Activated CD4-positive, CD25-positive, alpha-beta regulatory T cell treated with anti-CD3 and anti-CD28 coated beads, Interleukin-2, amount 50 U/mL, for 72 hours (primary cell): ENCODE results near the gene ACER2.
"Not testable (repeated sequence)": the region's sequence is repeated elsewhere in the genome, so short reads cannot be mapped to it uniquely, and the experiment has no call there.

Source experiments
- DNase-seq: peaks from one replicate; pipeline ENCODE4 v3.0.0; 2021

The ACER2 gene

DNA sequence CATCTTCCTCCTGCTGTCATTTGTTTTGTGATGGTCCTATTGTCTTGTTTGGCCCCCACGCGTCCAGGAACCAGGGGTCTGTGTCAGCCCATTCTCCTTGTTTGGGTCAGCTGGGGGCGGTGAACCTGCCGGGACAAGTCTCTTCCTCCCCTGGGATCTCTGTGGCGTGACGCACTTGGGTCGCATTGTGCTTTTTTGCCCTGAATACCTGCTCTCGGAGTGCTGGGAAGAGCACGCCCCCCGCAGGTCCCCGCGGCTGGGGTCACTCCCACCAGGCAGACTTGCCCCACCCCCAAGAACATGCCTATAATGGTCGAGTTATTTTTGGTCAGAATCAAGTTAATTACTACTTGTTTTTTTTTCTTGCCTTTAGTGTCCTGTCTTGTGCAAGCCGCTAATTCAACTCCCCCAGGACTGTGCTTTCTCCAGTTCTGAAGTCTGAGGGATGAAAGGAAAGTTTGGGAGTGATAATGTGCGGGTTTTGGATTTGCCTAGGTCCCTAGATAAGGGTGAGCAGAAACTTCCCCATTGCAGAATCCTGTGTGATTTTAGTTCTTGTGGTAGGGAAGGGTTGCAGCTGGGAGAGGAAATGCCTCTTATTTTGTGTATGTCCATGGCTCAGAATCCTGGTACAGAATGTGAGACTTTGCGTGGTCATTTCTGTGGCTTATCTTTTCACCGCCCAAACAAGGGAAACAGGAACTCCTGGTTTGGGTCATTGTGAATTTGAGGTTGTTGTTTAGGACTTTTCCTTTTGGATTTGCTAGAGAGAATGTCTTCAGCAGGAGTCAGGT is 789 bp downstream of the ACER2 start:
- no peak for DNase-seq

DNA sequence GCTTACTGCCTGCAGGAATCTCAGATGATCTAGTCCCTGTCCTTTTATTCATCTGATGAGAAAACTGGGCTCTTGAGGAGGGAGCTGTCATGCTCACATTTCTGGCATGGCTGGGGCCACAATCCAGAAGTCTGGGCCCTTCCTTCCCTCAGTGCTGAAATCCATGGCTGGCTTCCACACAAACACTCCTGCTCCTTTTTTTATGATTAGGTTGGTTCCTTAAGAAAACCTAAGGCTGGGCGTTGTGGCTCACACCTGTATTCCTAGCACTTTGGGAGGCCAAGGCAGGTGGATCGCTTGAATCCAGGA is 1.3 kb downstream of the ACER2 start:
- DNase-seq, result no peak

DNA sequence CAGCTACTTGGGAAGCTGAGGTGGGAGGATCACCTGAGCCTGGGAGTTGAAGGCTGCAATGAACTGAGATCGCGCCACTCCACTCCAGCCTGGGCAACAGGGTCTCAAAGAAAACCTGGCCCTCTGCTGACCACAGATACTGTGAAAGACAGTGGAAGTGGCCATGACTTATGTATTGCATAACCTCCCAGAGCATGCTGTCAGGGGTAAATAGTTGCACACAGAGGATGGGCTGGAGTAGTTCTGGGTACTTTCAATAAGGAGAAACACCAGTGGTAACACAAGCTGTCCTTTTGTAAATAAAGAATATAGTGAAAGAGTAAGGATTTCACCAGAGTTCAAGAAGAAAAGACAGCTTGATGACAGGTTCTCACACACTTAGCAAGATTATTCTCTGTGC is 1.8 kb downstream of the ACER2 start:
- DNase-seq, result no peak

DNA sequence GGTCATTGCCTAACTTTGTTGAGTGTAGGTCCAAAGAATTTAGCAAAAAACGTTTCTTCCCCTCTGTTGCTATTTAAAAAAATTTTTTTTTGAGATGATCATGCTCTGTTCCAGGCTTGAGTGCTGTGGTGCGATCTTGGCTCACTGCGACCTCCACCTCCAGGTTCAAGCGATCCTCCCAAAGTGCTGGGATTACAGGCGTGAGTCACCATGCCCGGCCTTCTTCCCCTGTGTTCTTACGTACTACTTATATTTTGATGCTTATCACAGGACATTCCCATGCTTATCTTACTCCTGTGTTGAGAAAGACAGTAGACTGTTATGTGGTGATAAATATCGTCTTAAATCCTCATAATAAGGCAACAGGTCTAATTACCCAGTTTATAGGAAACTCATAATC is 2.5 kb downstream of the ACER2 start:
- no peak for DNase-seq

DNA sequence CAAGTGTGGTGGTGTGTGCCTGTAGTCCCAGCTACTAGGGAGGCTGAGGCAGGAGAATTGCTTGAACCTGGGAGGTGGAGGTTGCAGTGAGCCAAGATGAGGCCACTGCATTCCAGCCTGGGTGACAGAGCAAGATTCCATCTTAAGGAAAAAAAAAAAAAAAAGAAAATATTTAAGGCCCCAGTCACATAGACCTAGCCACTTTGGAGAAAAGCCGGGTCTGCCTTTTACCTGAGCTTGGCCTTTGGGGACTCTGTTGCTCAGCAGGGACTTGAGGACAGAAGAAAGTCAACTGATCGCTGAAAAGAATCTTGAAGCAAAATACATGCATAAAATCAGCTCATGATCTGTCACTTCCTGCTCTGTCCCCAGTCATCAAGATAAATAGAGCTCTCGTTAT is 4.6 kb downstream of the ACER2 start:
- DNase-seq, result not testable (repeated sequence)

DNA sequence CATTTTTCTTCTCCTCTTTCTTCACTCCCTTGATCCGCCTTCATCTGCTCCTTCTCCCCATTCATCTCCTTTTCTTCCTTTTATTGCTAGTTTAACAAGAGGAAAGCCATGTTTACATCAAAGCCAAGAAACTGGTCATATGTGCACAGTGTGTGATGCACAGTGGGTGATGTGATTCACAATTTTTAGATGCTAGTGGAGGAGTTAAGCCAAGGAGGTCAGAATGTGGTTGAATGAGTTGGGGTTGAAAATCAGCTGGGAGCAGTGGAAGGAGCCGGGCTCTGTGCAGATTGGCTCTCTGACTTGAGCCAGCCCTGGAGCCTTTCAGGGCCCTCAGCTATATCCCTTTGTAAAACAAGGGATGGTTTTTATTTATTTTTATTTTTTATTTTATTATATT is 7.3 kb downstream of the ACER2 start:
- no peak for DNase-seq

DNA sequence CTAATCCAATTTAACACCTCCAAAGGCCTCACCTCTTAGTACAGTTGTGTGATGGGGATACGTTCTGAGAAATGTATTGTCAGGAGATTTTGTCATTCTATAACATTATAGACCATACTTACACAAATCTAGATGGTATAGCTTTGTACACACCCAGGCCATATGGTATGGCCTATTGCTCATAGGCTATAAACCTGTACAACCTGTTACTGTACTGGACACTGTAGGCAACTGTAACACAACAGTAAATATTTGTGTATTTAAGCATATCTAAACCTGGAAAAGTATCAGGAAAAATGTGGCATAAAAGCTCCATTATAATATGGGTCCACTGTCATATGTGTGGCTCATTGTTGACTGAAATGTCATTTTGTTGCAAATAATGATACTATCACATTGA is 12.1 kb downstream of the ACER2 start:
- no peak for DNase-seq

DNA sequence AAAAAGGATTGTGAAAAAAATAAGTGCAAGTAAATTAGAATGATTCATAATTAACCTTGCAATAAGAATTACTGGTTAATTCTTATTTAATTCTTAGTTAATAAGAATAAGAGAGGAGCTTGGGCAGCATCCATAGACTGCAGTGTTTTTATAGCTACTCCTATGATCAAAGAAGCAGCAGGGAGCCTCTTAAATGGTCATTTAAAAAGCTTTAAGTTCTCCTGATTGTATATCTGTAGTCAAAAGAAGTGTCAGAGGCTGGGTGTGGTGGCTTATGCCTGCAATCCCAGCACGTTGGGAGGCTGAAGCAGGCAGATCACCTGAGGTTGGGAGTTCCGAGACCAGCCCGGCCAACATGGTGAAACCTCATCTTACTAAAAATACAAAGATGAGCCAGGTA is 14.4 kb downstream of the ACER2 start:
- DNase-seq, result no peak

DNA sequence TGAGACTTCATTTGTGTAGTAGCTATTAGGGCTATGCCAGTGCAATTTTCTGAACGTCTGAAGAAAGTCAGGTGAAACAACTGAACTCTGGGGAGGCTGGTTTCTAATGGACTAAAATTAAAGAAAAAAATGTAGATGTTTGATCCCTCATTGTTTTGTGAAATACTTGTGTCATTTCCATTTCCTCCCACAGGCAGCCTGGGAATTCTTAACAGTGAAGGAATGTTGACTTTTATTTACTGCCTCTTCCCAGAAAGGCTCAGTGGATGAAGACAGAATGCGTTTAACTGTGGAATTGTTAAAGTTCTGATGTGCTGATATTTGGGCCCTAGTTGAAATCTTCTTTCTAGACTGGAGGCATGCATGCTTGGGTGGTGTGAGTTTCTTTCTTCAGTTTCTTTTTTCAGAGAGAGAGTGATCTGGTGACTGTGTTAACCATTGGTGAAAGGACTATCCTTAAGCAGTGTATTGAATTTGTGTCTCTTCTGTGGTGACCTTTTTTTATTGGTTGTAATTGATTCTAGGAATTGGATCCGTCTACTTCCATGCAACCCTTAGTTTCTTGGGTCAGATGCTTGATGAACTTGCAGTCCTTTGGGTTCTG is 15.5 kb downstream of the ACER2 start:
- no peak for DNase-seq

DNA sequence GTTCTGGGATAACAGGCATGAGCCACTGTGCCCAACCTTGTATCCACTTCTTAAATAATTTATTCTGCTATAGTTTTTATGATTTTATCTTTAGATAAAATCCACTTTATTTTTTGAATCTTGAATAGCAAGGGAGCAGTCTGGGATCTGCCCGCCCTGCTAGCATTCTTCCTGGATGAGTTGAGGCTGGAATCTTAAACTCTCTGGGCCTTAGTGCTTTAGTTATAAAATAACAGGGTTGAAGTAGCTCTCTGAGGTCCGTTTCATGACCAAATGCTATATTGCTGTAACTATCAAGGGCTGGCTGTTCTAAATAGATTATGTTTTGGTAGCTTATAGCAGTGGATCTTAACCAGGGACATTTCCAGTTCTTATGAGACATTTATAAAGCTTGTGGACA is 20.8 kb downstream of the ACER2 start:
- DNase-seq, result no peak

DNA sequence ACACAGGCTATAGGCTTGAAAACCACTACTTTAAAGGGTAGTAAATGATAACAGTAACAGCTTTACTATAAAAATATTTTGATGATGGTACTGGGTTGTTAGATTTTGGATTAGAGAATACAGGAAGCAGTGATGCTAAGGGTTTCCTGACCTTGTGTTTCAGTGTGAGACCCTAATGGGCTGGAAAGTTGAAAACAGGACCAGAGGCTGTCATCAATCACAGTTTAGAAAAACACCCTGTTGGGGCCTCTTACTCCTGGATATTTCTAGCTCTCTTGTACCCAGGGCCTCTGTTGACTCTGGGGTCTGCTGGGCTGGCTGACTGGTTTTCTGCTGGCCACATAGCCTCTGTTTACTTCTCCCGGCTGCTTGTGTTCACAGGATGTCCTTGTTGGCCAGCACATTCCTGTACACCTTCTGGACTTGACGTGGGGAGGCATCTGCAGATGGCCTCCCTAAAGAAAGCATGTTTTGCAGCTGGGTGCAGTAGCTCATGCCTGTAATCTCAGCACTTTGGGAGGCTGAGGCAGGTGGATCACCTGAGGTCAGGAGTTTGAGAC is 21.5 kb downstream of the ACER2 start:
- DNase-seq, result no peak

DNA sequence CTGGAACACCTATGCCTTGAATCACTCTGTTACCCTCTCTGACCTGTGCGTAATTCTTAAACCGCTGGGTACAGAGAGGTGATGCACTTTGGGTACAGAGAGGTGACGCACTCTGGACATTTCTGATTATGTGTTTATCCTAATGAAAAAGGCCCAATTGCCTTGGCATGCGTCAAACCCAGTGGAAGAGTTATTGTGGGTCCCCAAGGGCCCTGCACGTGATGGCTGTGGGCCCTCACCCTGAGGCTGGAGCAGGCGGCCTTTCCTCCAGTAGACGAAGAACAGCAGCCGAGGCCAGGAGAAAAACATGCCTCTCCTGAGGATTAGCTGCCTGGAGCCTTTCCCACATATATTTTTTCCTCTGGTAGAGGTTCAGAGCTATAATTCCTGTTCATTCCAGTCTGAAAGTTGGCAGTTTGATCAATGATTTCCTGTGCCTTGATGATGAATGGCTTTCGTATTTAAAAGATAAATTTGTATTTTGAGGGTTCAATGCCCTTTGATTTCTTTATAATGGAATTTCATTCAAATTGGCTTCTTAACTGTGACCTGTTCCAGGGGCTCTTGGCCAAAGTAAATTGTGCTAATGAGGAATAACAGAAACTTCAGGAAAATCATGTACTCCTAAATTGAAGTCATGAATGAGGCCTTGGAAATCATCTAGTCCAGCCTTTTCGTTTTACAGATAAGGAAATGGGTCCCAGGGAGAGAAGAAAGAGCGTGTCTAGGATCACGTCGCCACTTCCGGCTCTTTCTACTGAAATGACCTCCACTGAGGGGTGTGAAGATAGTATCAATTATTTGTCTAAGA is 22.8 kb downstream of the ACER2 start:
- no peak for DNase-seq

DNA sequence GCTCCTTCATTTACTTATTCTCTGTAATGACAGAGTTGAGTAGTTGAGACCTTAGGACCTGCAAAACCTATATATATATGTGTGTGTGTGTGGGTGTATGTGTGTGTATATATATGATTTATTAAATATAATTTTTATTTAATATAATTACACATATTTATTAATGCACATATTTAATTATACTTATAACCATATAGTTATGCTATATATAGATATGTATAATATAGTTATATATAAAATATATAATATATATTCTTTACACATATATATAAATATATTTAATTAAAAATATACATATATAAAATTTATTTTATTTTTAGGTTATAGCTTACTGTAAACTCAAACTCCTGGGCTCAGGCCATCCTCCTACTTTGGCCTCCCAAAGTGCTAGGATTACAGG is 23.7 kb downstream of the ACER2 start:
- DNase-seq, result no peak

DNA sequence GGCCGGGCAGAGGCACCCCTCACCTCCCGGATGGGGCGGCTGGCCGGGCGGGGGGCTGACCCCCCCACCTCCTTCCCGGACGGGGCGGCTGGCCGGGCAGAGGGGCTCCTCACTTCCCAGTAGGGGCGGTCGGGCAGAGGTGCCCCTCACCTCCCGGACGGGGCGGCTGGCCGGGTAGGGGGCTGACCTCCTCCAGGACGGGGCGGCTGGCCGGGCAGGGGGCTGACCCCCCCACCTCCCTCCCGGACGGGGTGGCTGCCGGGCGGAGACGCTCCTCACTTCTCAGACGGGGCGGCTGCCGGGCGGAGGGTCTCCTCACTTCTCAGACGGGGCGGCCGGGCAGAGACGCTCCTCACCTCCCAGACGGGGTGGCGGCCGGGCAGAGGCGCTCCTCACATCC is 24.9 kb downstream of the ACER2 start:
- DNase-seq, result not testable (repeated sequence)

DNA sequence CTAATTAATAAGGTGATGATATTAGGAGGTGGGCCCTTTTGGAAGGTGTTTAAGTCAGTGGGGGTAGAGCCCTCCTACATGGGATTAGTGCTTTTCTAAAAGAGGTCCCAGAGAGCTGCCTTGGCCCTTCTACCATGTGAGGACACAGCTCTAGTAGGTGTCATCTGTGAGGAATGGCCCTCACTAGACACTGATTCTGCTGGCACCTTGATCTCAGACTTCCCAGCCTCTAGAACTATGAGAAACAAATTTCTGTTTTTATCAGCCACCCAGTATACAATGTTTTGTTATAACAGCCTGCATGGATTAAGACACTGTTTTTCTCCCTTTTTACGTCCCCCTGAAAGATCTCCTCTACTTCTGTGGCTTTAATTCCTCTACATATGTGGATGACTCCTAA is 31.6 kb downstream of the ACER2 start:
- no peak for DNase-seq

DNA sequence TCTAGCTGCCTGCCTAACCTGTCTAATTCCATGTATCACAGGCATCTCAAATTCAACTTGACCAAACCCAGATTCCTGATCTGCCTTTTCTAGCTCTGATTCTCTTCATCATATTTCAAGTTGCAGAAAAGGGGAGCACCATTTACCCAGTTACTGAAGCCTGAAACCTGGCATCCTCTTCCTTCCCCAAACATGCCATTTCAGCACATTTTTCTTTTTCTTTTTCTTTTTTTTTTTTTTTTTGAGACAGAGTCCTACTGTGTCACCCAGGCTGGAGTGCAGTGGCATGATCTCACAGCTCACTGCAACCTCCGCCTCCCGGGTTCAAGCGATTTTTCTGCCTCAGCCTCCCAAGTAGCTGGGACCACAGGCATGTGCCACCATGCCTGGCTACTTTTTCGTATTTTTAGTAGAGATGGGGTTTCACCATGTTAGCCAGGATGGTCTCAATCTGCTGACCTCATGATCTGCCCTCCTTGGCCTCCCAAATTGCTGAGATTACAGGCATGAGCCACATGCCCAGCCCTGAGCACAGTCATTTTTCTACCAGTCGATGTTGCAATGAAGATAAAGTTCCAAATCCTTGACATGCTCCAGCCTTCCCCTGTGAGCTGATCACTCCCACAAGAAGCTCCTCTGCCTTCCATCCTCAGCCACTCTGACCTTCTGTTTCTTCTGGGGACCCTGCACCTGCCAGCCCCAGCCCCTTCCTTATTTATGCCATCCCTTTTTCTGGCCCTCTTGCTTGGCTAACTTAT is 32.2 kb downstream of the ACER2 start:
- no peak for DNase-seq

DNA sequence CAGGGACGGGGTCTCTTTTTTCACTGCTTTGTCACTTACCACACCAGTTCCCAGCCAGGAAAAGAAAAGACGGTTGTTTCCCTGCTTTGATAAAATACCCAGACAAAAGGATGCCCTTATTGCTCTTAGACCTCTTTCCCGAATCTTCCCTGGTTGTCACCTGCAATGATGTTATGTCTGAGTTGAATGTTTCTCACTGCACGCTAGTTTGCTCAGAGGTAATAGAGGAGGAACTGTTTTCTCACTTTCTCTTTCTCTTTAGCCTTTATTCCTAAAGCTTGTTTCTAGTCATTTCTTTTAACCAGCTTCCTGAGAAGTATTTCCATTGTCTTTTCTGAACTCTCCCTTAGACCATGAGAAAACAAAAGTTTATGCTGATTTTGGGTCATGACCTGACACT is 32.9 kb downstream of the ACER2 start:
- no peak for DNase-seq

DNA sequence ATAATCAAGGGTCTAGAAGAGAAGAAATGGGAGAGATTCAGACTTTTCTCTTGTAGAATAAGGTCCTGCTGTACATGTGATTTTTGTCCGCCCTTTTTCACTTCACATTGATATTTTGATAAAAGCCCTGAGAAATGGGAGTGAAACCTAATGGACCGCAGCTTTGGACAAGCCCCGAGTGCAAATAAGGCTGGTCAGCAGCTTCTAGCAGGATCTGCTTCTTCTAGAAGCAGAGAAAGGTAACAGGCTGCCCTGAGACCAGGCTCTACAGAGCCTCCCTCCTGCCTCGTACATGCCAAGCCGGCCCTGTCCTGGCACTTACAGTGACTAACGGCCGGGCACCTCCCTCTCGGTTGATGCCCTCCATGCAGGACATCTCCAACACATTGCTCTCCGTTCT is 33.4 kb downstream of the ACER2 start:
- no peak for DNase-seq

DNA sequence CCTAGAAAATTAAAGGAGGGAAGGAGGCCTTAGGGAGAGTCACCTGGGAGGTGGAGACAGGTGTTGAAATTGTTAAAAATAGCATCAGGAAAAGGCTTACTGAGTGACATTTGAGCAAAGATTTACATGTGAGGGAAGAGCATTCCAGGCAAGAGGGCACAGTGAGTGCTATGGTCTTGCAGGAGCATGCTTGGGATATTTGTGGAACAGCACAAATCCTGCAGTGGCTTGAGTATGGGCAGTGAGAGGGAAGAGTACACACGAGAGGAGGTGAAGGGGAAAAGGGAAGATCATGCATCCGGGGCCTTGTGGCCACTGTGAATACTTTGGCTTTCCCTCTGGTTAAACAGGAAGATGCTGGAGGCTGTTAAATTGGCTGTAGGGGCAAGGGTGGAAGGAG is 36.6 kb downstream of the ACER2 start:
- no peak for DNase-seq

DNA sequence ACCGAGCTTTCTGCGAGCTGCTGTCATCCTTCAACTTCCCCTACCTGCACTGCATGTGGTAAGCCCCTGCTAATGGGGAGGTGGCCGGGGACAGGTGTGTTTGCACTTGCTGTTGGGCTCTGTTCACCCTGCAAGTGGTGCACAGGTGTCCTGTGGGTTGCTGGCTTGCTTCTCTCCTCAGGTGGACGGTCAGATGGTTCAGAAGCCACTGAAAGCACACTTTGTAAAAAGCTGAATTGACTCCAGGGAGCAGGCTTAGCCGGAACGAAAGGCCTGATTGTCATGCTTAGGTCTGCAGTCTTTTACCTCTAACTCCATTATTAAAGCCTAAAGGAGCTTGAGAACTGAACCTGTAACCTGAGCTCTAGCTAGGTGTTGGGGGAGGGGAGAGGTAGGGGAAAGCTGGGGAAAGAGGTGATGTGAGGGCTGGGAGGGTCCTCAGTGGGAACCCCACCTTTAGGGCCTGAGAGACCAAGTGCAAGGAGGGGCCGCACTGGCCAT is 37.6 kb downstream of the ACER2 start:
- no peak for DNase-seq

DNA sequence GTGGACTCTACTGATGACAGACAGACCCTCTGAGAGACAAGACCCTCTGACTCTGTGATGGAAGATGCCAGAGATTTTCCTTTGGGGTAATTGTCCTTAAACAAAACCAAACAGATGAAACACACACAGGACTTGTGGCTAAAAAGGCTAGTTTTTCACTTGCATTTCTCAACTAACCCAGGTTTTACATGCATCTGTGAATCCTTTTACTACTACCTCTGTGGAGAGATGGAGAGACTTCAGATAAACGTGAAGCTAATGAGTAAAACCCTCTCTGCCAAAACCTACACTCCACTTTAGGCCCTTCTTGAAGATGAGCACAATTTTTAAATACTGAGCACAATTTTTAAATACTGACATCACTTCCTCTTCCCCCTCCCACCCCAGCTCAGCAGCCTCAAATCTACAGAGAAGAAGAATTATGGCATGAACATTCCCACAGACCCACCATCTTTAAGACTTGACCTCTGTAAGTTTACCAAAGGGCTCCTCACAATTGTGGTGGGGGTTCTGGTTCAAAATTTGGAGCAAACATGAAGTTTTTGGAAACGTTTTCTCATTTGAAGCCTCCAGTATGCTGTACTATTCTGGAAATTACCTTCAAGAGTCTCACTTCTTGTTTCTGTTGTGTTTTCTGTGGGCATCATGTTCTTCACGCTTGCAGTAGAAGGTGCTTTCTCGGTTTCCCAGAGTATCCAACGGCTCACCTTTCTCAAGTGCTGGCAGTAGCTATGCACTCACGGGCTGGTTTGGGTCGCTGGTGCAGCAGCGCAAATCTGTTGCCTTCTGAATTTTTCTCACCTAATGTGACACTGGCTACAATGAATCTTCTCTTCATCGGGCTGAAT is 42.7 kb downstream of the ACER2 start:
- DNase-seq, result no peak

DNA sequence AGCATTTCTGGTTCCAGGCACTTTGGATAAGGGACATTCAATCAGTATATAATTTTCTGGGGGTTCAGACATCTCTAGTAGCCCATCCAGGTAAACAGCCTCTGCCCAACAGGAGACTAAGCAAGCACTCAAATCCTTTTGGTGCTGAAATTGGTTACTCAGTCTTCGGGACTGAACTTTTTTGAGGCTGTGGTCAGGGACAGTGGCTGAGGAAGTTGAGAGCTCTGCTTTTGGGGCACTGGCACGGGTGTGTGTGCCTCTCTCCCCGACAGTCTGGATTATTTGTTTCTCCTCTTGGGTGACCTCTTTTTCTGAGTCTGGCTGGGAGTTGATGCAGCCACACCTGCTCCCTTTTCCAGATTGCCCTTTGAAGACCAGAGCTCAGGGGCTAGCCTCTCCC is 47.6 kb downstream of the ACER2 start:
- no peak for DNase-seq
